Muscle layer of duodenum (tissue), 2 donors: ENCODE results near the gene TAF6.

Experiments
- H3K27ac ChIP-seq: one replicate; pipeline ENCODE4 v1.7.0; 2013; ENCODE audit warnings: mild to moderate bottlenecking, low read length
- H3K27me3 ChIP-seq: one replicate; pipeline ENCODE4 v1.7.0; 2013; ENCODE audit warnings: low read depth, mild to moderate bottlenecking, control low read depth, low read length
- H3K36me3 ChIP-seq, 2 donors: one replicate each; pipeline ENCODE4 v1.7.0; 2013; ENCODE audit warnings: low read length in 2 of 2, control low read depth in 1 of 2, mild to moderate bottlenecking in 1 of 2; ENCODE audit not compliant: insufficient read depth in 2 of 2, control insufficient read depth in 1 of 2
- H3K4me1 ChIP-seq, 2 donors: one replicate each; pipeline ENCODE4 v1.7.0; 2013; ENCODE audit warnings: low read length in 2 of 2, mild to moderate bottlenecking in 2 of 2, control low read depth in 1 of 2, moderate library complexity in 1 of 2; ENCODE audit not compliant: insufficient read depth in 2 of 2, control insufficient read depth in 1 of 2
- H3K4me3 ChIP-seq, 2 donors: one replicate each; pipeline ENCODE4 v1.7.0; 2013; ENCODE audit warnings: low read length in 2 of 2, low read depth in 1 of 2, mild to moderate bottlenecking in 1 of 2
- H3K9me3 ChIP-seq, 2 donors: one replicate each; pipeline ENCODE4 v1.7.0; 2013; ENCODE audit warnings: low read length in 2 of 2, control low read depth in 1 of 2, mild to moderate bottlenecking in 1 of 2; ENCODE audit not compliant: control insufficient read depth in 1 of 2
- donor health status: healthy.

The TAF6 gene

GRCh38 chr7:100157334-100158228 lies 38.4 kb upstream of the TAF6 start:
- Histone ChIP-seq H3K4me3 (peak overlapping the region; percentile 26 to 92), H3K27ac (peak overlapping the region; percentile 20), H3K9me3 (no peaks in the 10 kb centered on the region), H3K4me1 (peaks cover 16 to 27% of the 10 kb centered on the region in 2 donors), H3K27me3 (no peaks in the 10 kb centered on the region), H3K36me3 (peaks cover 20 to 39% of the 10 kb centered on the region in 2 donors)

GRCh38 chr7:100157069-100157333 lies 37.8 kb upstream of the TAF6 start:
- Histone ChIP-seq H3K27ac (peak overlapping the region; percentile 20), H3K9me3 (no peaks in the 10 kb centered on the region), H3K36me3 (peaks cover 20 to 39% of the 10 kb centered on the region in 2 donors), H3K27me3 (no peaks in the 10 kb centered on the region), H3K4me3 (peak overlapping the region in 1 of 2 donors; percentile 92), H3K4me1 (peaks cover 16 to 27% of the 10 kb centered on the region in 2 donors)

GRCh38 chr7:100156331-100157068 lies 37.3 kb upstream of the TAF6 start:
- Histone ChIP-seq H3K27ac (peak overlapping the region; percentile 20), H3K4me1 (peaks cover 16 to 27% of the 10 kb centered on the region in 2 donors), H3K4me3 (no peak overlapping the region), H3K9me3 (no peaks in the 10 kb centered on the region), H3K27me3 (no peaks in the 10 kb centered on the region), H3K36me3 (peaks cover 20 to 39% of the 10 kb centered on the region in 2 donors)

- Histone ChIP-seq H3K4me1 (peaks cover 16 to 27% of the 10 kb centered on the region in 2 donors), H3K27ac (no peak overlapping the region), H3K27me3 (no peaks in the 10 kb centered on the region), H3K9me3 (no peaks in the 10 kb centered on the region), H3K36me3 (peaks cover 20 to 39% of the 10 kb centered on the region in 2 donors), H3K4me3 (no peak overlapping the region)
These were observed 36.6 kb upstream of the TAF6 start for GRCh38 chr7:100155553-100156317.

GRCh38 chr7:100154651-100155491 lies 35.7 kb upstream of the TAF6 start:
- Histone ChIP-seq H3K27ac (no peak overlapping the region), H3K36me3 (peaks cover 20 to 39% of the 10 kb centered on the region in 2 donors), H3K27me3 (no peaks in the 10 kb centered on the region), H3K4me1 (peaks cover 16 to 32% of the 10 kb centered on the region in 2 donors), H3K9me3 (no peaks in the 10 kb centered on the region), H3K4me3 (no peak overlapping the region)

GRCh38 chr7:100153708-100154535 lies 34.8 kb upstream of the TAF6 start:
- peak overlapping the region; percentile 39 for H3K27ac ChIP-seq
- H3K4me1 ChIP-seq: peaks cover 19 to 36% of the 10 kb centered on the region in 2 donors
- H3K27me3 ChIP-seq: no peaks in the 10 kb centered on the region
- H3K36me3 ChIP-seq: peaks cover 20 to 39% of the 10 kb centered on the region in 2 donors
- H3K4me3 ChIP-seq: no peak overlapping the region
- H3K9me3 ChIP-seq: no peaks in the 10 kb centered on the region

- no peak overlapping the region for H3K4me3 ChIP-seq
- H3K9me3 ChIP-seq: no peaks in the 10 kb centered on the region
- no peaks in the 10 kb centered on the region for H3K27me3 ChIP-seq
- no peak overlapping the region for H3K27ac ChIP-seq
- H3K4me1 ChIP-seq: peaks cover 19 to 36% of the 10 kb centered on the region in 2 donors
- peaks cover 20 to 39% of the 10 kb centered on the region in 2 donors for H3K36me3 ChIP-seq
These were observed 33.9 kb upstream of the TAF6 start for GRCh38 chr7:100152937-100153666.

GRCh38 chr7:100152404-100152803 lies 33.2 kb upstream of the TAF6 start:
- Histone ChIP-seq H3K36me3 (peaks cover 20 to 39% of the 10 kb centered on the region in 2 donors), H3K27ac (no peak overlapping the region)

GRCh38 chr7:100148559-100149328 lies 29.6 kb upstream of the TAF6 start, which contains the start of gene LAMTOR4:
Gene LAMTOR4 (plus strand): TSS chr7:100148918. CDS start chr7:100148973, 55 bp downstream.
- Histone ChIP-seq H3K4me1 (peaks cover 5 to 16% of the 10 kb centered on the region in 2 donors), H3K9me3 (no peaks in the 10 kb centered on the region), H3K27me3 (no peaks in the 10 kb centered on the region), H3K27ac (peak within 1 kb of the TSS; percentile 86), H3K36me3 (peaks cover 4 to 8% of the 10 kb centered on the region in 2 donors), H3K4me3 (peak within 1 kb of the TSS; percentile 79 to 97)

More at GRCh38 chr7:100152404-100152803, 33.2 kb upstream of the TAF6 start:
- Histone ChIP-seq H3K4me3 (no peak overlapping the region), H3K4me1 (peaks cover 16 to 31% of the 10 kb centered on the region in 2 donors), H3K9me3 (no peaks in the 10 kb centered on the region), H3K27me3 (no peaks in the 10 kb centered on the region)
